B cell (primary cell): ENCODE results near the gene HOXD10. TPM values are rescaled to one million over a fixed set of nuclear protein-coding genes. Genes with fewer than 3 reads are reported as not detected.

Experiments used
- ATAC-seq: fragments of 200-7000 bp; cut with Tn5 transposase; one replicate; pipeline ENCODE4 v1.10.0; 2021; ENCODE audit warnings: low read depth, mild to moderate bottlenecking, moderate number of reproducible peaks, moderate library complexity
- CTCF ChIA-PET: fragments of 350-600 bp; sonication (Branson Sonifier 250); formaldehyde crosslinking; loops from one replicate; lab custom pipeline; 2021; ENCODE audit warnings: antibody characterized with exemption, inconsistent platforms; lab: Charles Lee
- POLR2A ChIA-PET: fragments of 350-600 bp; sonication (Branson Sonifier 250); formaldehyde crosslinking; loops from one replicate; lab custom pipeline; 2021; ENCODE audit warnings: antibody characterized with exemption; lab: Charles Lee
- DNase-seq: peaks from one replicate; pipeline ENCODE4 v3.0.0; 2013
- H2AFZ ChIP-seq: 2 replicates; pipeline ENCODE4 v1.6.1; 2012; ENCODE audit warnings: mild to moderate bottlenecking, low read depth, low read length; ENCODE audit not compliant: insufficient read depth, poor library complexity, severe bottlenecking
- H3K27ac ChIP-seq, 2 donors: 1 replicate in 1 of 2; 2 replicates in 1 of 2; pipeline ENCODE4 v1.5.1; 2012 to 2013; ENCODE audit warnings: low read length in 2 of 2, mild to moderate bottlenecking in 2 of 2, moderate library complexity in 1 of 2
- H3K27me3 ChIP-seq, 4 experiments: fragments of 200-600 bp in 1 of 4; sonication (generic) in 1 of 4; replicated peaks in 1 of 4; 1 replicate in 2 of 4; 2 replicates in 2 of 4; pipeline versions ENCODE4 v1.6.1 to v1.7.0; 2013 to 2016; ENCODE audit warnings: low read length in 3 of 4, mild to moderate bottlenecking in 2 of 4, mixed read lengths in 1 of 4, moderate library complexity in 1 of 4; ENCODE audit not compliant: insufficient read depth in 4 of 4, control insufficient read depth in 3 of 4; ENCODE audit errors: control extremely low read depth in 1 of 4
- H3K36me3 ChIP-seq, 2 experiments: replicated peaks in 1 of 2; 1 replicate in 1 of 2; 2 replicates in 1 of 2; pipeline versions ENCODE4 v1.6.1 to v1.7.1; 2013; ENCODE audit warnings: low read length in 1 of 2; ENCODE audit not compliant: insufficient read depth in 2 of 2, control insufficient read depth in 1 of 2; ENCODE audit errors: control extremely low read depth in 1 of 2, extremely low read depth in 1 of 2
- H3K4me1 ChIP-seq, 2 donors: fragments of 200-600 bp in 1 of 2; sonication (generic) in 1 of 2; 1 replicate in 1 of 2; 2 replicates in 1 of 2; pipeline versions ENCODE4 v1.5.1 to v1.6.1; 2013 to 2017; ENCODE audit warnings: low read length in 2 of 2; ENCODE audit not compliant: control insufficient read depth in 2 of 2, insufficient read depth in 2 of 2
- H3K4me2 ChIP-seq: replicated peaks from 2 replicates; pipeline ENCODE3; 2012; ENCODE audit warnings: mild to moderate bottlenecking, low read depth, low read length; ENCODE audit not compliant: poor library complexity, severe bottlenecking
- H3K4me3 ChIP-seq, 5 experiments: fragments of 200-600 bp in 1 of 5; sonication (generic) in 1 of 5; 1 replicate in 3 of 5; 2 replicates in 2 of 5; pipeline versions ENCODE4 v1.5.1 to v1.7.0; 2011 to 2016; ENCODE audit warnings: low read length in 4 of 5, mild to moderate bottlenecking in 4 of 5, low read depth in 2 of 5, control low read depth in 1 of 5, moderate library complexity in 1 of 5; ENCODE audit not compliant: insufficient read depth in 1 of 5; ENCODE audit errors: control extremely low read depth in 1 of 5, extremely low read depth in 1 of 5
- H3K79me2 ChIP-seq: fragments of 200-600 bp; sonication (generic); one replicate; pipeline ENCODE4 v1.6.0; 2016; ENCODE audit warnings: low read length; ENCODE audit not compliant: control insufficient read depth, insufficient read depth
- H3K9ac ChIP-seq: fragments of 200-600 bp; sonication (generic); 2 replicates; pipeline ENCODE4 v1.6.1; 2017; ENCODE audit warnings: mild to moderate bottlenecking, low read length, moderate library complexity
- H3K9me3 ChIP-seq, 3 donors: one replicate each; pipeline versions ENCODE4 v1.6.1 to v1.7.1; 2013; ENCODE audit warnings: low read length in 2 of 3; ENCODE audit not compliant: control insufficient read depth in 2 of 3, insufficient read depth in 1 of 3; ENCODE audit errors: control extremely low read depth in 1 of 3
- H4K20me1 ChIP-seq: 2 replicates; pipeline ENCODE4 v1.6.0; 2012; ENCODE audit warnings: mild to moderate bottlenecking, low read length; ENCODE audit not compliant: insufficient read depth, control insufficient read depth, poor library complexity, severe bottlenecking
- H3K27ac Mint-ChIP-seq: one replicate; pipeline ENCODE4 v1.8.0; 2021; ENCODE audit warnings: mixed read lengths
- H3K27me3 Mint-ChIP-seq: one replicate; pipeline ENCODE4 v1.8.0; 2021; ENCODE audit warnings: mixed read lengths
- H3K4me1 Mint-ChIP-seq: one replicate; pipeline ENCODE4 v1.8.0; 2021; ENCODE audit warnings: mixed read lengths
- H3K4me3 Mint-ChIP-seq: one replicate; pipeline ENCODE4 v1.8.0; 2021; ENCODE audit warnings: mixed read lengths
- H3K9me3 Mint-ChIP-seq: one replicate; pipeline ENCODE4 v1.8.0; 2022; ENCODE audit warnings: mixed read lengths; ENCODE audit not compliant: insufficient read depth
- CTCF ChIP-seq: fragments of 200-600 bp; IDR thresholded peaks from one replicate; pipeline ENCODE4 v1.8.0; 2022; ENCODE audit warnings: antibody characterized with exemption, mild to moderate bottlenecking
- EZH2 ChIP-seq: IDR thresholded peaks from 2 replicates; pipeline ENCODE4 v1.6.1; 2012; ENCODE audit warnings: borderline replicate concordance, low read depth, mild to moderate bottlenecking, moderate library complexity, low read length; ENCODE audit not compliant: insufficient read depth, poor library complexity, severe bottlenecking
- WGBS: methylation state at CpG from one replicate; pipeline ENCODE4 v1.1.5; 2013; ENCODE audit warnings: missing lambda C conversion rate; ENCODE audit not compliant: insufficient coverage; 5-methylcytosine and 5-hydroxymethylcytosine counted together
- intact Hi-C: fragments of 100-400 bp; cut with micrococcal nuclease; formaldehyde crosslinking; loops from one replicate; pipeline ENCODE4 v1.10.0; 2022
- polyA plus RNA-seq: library from polyadenylated mRNA; depleted of rRNA; stranded (reverse); fragments of >200 nt; gene quantifications from 2 replicates; pipeline ENCODE4 v1.2.3, GENCODE V29; 2012
- total RNA-seq, 2 donors: library from RNA; stranded (reverse); fragments of 120-200 nt in 1 of 2; gene quantifications; 1 replicate in 1 of 2; 2 replicates in 1 of 2; pipeline versions ENCODE4 v1.2.3 to v1.2.4, GENCODE V29; 2013 to 2022

HOXD10 gene
- total and polyA plus RNA-seq, 2 donors (not counting 1 experiment from before 2014, with no cell fraction given) = not detected

GRCh38 chr2:176100547-176101140, 15.9 kb upstream of the HOXD10 start:
- no peaks in the 10 kb centered on the region for H4K20me1 ChIP-seq
- no peak overlapping the region for H3K4me2 ChIP-seq
- H3K36me3 ChIP-seq = no peaks in the 10 kb centered on the region
- peaks cover 15% of the 10 kb centered on the region for H3K4me1 Mint-ChIP-seq
- intact Hi-C loops = no loop called here
- H3K79me2 ChIP-seq = no peaks in the 10 kb centered on the region
- peaks cover 0 to 98% (median 67%) of the 10 kb centered on the region in 4 experiments for H3K27me3 ChIP-seq
- no peak overlapping the region for H2AFZ ChIP-seq
- H3K27me3 Mint-ChIP-seq = peaks cover 83% of the 10 kb centered on the region
- H3K4me3 Mint-ChIP-seq = no peak overlapping the region
- no peak overlapping the region for H3K27ac ChIP-seq
- H3K4me1 ChIP-seq = peaks cover 18 to 46% of the 10 kb centered on the region in 2 donors
- no peaks in the 10 kb centered on the region for H3K9me3 Mint-ChIP-seq
- ChIA-PET POLR2A (no interaction called here), CTCF (interaction anchor here (1.6 kb wide), 1 partner anchor 551 kb away, joined by 4 read pairs; no protein-coding TSS in a partner anchor)
- H3K9me3 ChIP-seq = peaks cover 0 to 56% (median 0%) of the 10 kb centered on the region in 3 donors
- WGBS = 14% methylated on average over 25 of the region's 28 CpGs
- TF ChIP-seq EZH2 (no peak), CTCF (no peak)
- no peak overlapping the region for H3K27ac Mint-ChIP-seq
- peak; percentile 14 for DNase-seq
- no peak for ATAC-seq
- no peak overlapping the region for H3K9ac ChIP-seq
- H3K4me3 ChIP-seq = no peak overlapping the region

- H3K27me3 ChIP-seq = peaks cover 0 to 99% (median 68%) of the 10 kb centered on the region in 4 experiments
- H3K9ac ChIP-seq = no peak overlapping the region
- ChIA-PET CTCF (interaction anchor here (0.8 to 1.6 kb wide), 2 partner anchors 26 to 551 kb away, joined by 3 to 4 read pairs; no protein-coding TSS in a partner anchor), POLR2A (no interaction called here)
- peaks cover 0 to 61% (median 0%) of the 10 kb centered on the region in 3 donors for H3K9me3 ChIP-seq
- H3K4me2 ChIP-seq = no peak overlapping the region
- no peak overlapping the region for H3K27ac ChIP-seq
- Mint-ChIP-seq H3K4me3 (no peak overlapping the region), H3K9me3 (no peaks in the 10 kb centered on the region), H3K4me1 (peaks cover 20% of the 10 kb centered on the region), H3K27ac (no peak overlapping the region), H3K27me3 (peaks cover 83% of the 10 kb centered on the region)
- intact Hi-C loops = no loop called here
- DNase-seq (no peak), ATAC-seq (no peak)
- H2AFZ ChIP-seq = no peak overlapping the region
- no peaks in the 10 kb centered on the region for H3K36me3 ChIP-seq
- peaks cover 17 to 52% of the 10 kb centered on the region in 2 donors for H3K4me1 ChIP-seq
- no peak for TF ChIP-seq EZH2
- no peak for TF ChIP-seq CTCF
- WGBS = 8% methylated on average over 2 of the region's 2 CpGs
- H3K79me2 ChIP-seq = no peaks in the 10 kb centered on the region
- no peaks in the 10 kb centered on the region for H4K20me1 ChIP-seq
- H3K4me3 ChIP-seq = no peak overlapping the region
These were observed 15.3 kb upstream of the HOXD10 start for GRCh38 chr2:176101216-176101830.
